Measurements from ENCODE around the gene RPL21. TPM values are rescaled to one million over a fixed set of nuclear protein-coding genes. Genes with fewer than 3 reads are reported as not detected.
"Not testable (repeated sequence)": the region's sequence is repeated elsewhere in the genome, so short reads cannot be mapped to it uniquely, and the experiment has no call there.

Gene RPL21
- total RNA-seq, 1 experiment from 2014 or later, result 875 TPM

GRCh38 chr13:27289011-27289665 lies 37.8 kb downstream of the RPL21 start:
- no peak for DNase-seq (ENCODE audit: low spot score)

GRCh38 chr13:27290715-27291114 lies 39.4 kb downstream of the RPL21 start:
- no peak for DNase-seq (ENCODE audit: low spot score)

GRCh38 chr13:27291967-27292366 lies 40.6 kb downstream of the RPL21 start:
- not testable (repeated sequence) for DNase-seq (ENCODE audit: low spot score)

DNA sequence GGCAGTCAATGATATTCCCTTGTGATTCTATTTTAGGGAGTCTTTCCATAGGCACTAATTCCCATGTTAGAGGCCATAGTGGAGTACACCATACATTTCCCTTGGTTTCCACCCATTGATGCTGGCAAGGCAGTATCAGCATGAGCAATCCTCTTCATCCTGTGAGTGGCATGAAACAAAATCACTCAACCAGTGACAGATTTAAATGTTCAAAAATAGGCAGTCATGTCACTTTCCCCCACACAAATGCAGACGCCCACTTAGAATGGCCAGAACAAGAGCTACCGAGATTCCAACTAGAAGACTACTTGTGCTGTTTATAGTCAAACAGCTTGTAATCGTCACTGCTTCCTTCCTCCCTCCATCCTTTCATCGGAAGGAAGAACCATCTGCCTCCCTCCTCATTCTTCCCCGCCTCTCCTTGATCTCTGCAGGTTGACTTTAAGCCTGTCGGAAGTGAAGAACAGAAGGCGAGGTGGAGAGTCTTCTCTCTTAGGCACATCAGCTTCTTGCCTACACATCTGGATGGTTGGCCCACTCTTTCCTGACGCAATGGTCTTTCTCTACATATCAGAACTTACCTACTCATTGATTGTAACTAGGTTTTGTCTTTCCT lies 41.8 kb downstream of the RPL21 start:
- DNase-seq (ENCODE audit: low spot score), result no peak

- no peak for DNase-seq (ENCODE audit: low spot score)
These were observed 42.6 kb downstream of the RPL21 start for GRCh38 chr13:27293873-27294515.

GRCh38 chr13:27295096-27295495 lies 43.7 kb downstream of the RPL21 start:
- DNase-seq (ENCODE audit: low spot score), result no peak

- no peak for DNase-seq (ENCODE audit: low spot score)
These were observed 44.3 kb downstream of the RPL21 start for GRCh38 chr13:27295660-27296059.

- no peak for DNase-seq (ENCODE audit: low spot score)
These were observed 45.1 kb downstream of the RPL21 start for GRCh38 chr13:27296496-27296895.

- DNase-seq (ENCODE audit: low spot score), result no peak
These were observed 47.5 kb downstream of the RPL21 start for GRCh38 chr13:27298849-27299248.

DNA sequence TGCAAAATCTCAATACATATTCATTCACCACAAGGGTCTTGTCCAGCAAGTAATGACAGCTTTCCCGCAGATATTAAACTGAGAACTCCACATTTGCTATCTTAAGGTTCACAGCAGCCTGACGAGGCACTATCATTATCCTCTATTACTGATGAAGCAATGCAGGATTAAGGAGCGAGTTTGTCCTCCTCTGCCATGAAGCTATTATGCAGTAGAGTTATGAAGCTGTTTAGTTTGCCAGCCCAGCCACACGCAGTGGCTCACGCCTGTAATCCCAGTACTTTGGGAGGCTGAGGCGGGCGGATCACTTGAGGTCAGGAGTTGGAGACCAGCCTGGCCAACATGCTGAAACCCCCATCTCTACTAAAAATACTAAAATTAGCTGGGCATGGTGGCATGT lies 49.0 kb downstream of the RPL21 start:
- DNase-seq (ENCODE audit: low spot score), result not testable (repeated sequence)

DNA sequence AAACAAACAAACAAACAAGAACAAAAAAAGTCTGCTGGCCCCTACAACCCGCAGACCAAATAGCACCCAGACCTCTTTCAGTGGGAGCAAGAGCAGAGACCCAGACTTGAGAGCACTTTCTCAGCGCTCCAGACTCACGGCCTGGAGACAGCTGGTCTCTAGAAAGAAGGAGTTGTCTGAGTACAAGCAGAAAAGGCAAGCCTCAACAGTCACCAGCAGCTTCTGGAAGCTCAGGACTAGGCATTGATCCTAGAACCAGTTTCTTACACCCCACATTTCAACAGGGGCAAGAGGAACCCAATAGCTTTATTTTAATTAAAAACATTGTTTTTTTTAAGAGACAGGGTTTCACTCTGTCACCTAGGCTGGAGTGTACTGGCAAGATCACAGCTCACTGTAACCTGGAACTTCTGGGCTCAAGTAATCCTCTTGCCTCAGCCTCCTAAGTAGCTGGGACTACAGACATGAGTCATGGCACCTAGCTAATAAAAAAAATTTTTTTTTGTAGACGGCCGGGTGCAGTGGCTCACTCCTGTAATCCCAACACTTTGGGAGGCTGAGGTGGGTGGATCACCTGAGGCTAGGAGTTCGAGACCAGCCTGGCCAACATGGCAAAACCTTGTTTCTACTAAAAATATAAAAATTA lies 49.7 kb downstream of the RPL21 start:
- DNase-seq (ENCODE audit: low spot score), result no peak

DNA sequence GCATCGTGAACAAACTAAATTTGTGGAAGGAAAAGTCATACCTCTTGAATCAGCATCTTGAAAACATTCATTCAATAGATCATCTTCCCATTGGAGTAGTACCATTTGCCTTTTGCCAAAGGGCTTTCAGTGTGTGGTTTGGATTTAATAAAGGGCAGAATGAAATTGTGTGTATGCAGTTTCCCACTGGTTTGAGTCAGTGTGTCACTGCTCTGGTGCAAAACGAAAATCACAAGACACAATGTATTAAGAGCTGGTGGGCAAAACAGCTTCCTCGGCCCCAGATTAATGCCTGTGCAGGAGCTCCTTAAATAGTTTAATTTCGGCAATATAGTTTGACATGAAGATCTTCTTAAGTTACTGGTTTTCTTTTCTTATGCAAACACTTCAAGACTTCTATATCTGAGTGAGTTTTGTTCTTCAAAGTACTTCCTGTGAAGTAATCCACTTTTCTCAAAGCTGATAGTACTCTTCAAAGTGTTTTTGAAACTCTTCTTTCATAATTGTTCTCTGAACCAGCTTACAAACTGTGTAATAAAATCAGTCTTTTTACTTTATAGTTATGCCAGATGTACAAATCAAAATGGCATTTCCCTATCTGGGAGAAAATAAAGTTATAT lies 51.4 kb downstream of the RPL21 start:
- DNase-seq (ENCODE audit: low spot score), result no peak

GRCh38 chr13:27304099-27304498 lies 52.7 kb downstream of the RPL21 start:
- no peak for DNase-seq (ENCODE audit: low spot score)

GRCh38 chr13:27304611-27305010 lies 53.3 kb downstream of the RPL21 start:
- no peak for DNase-seq (ENCODE audit: low spot score)

Other genes with a start within 250 kb of the RPL21 start
- 10.3 and 11.4 TPM in 2 replicates for gene USP12, start 79.7 kb upstream of the RPL21 start, total RNA-seq (2014; rRNA removed; shearing (Covaris generic))
- gene RASL11A, start 19.3 kb downstream of the RPL21 start, total RNA-seq (2014; rRNA removed; shearing (Covaris generic)), result 31.0 and 36.5 TPM in 2 replicates
- gene GTF3A, start 173.1 kb downstream of the RPL21 start, total RNA-seq (2014; rRNA removed; shearing (Covaris generic)), result 126 and 169 TPM in 2 replicates
- gene MTIF3, start 199.0 kb downstream of the RPL21 start, total RNA-seq (2014; rRNA removed; shearing (Covaris generic)), result 53.3 and 63.0 TPM in 2 replicates